GM19025 (cell line): Measurements from ENCODE around the gene EEF1AKMT4.

Experiments used
- ATAC-seq: cut with Tn5 transposase; IDR thresholded peaks from one replicate; pipeline ENCODE4 v1.9.1; 2021; ENCODE audit warnings: mild to moderate bottlenecking, low read depth, moderate library complexity; ENCODE audit not compliant: unreplicated experiment

The EEF1AKMT4 gene

DNA sequence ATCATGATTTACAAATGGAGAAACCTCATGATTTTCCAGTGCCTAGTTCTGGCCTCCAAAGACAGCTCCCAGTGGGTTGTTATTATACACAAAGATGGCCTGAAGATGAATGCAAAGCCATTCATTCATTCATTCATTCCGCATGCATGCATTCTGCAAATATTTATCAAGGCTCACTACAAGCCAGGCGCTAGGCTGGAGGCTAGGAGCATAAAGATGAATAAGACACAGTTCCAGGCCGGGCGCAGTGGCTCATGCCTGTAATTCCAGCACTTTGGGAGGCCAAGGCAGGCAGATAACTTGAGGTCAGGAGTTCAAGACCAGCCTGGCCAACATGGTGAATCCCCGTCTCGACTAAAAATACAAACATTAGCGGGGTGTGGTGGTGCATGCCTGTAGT lies 47.1 kb downstream of the EEF1AKMT4 start:
- no peak for ATAC-seq

DNA sequence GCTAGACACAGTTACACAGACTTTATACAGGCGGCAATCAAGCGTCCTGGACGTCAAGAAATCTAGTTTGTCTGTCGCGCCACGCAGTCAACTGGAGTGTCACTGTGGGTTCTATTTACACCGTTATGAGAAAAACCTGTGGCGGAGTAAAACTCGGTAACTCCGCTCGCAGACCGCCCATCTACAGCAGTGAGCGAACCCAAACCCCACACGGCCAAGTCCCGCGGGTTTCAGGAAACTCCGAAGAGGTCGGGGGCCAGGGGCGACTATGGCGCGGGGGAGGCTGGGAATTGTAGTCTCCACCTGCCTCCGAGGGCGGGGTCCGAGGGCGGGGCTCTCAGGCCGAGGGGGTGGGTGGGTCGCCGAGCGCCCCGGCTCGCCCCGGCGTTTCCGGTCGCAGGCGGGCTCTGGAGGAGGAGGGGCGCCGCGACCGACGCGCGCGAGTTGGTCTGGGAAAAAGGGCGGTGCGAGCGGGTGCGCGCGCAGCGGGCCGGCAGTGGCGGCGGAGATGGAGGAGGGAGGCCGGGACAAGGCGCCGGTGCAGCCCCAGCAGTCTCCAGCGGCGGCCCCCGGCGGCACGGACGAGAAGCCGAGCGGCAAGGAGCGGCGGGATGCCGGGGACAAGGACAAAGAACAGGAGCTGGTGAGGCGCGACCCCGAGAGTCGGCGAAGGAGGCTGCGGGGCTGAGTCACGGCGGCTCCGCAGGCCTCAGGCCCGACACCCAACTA lies 49.5 kb downstream of the EEF1AKMT4 start, which contains the start of gene PSMD2:
Gene PSMD2 (plus strand): TSS at position 483 of the 729 bp plus-strand sequence. CDS start 26 bp downstream, at position 509.
- peak; percentile 91 for ATAC-seq

DNA sequence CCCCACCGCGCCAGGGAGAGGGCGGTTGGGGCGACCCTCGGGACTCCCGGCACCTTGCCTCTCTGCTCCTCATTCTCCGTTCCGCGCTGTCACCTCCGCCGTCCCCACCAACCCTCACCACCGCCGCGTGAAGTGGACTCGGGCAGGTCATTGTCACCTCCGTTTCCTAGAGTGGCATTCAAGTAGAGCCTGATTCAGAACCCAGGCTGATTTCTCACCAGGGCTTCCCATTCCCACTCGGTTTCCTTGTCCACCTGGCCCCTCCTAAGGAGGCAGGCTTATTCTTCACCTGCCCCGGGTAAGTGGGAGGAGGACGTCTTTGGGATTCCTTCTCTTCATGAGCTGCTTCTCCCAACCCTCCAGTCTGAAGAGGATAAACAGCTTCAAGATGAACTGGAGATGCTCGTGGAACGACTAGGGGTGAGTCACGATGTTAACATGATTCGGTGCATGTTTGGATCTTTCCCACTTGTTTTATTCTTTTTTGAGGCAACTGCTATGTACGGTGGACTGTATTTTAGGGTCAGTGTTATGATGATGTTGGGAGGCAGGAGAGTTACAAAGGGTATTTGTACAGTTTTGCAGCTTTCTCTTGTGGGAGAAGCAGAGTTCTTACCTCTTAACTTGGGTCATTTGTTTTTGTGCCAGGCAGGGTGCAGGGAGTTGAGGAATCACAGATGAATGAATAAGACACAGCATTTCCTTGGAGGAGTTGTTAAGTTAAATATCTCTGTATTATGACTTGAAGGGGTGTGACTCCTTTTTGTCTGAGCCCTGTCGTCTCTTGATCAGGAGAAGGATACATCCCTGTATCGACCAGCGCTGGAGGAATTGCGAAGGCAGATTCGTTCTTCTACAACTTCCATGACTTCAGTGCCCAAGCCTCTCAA lies 50.3 kb downstream of the EEF1AKMT4 start:
- ATAC-seq, result no peak

DNA sequence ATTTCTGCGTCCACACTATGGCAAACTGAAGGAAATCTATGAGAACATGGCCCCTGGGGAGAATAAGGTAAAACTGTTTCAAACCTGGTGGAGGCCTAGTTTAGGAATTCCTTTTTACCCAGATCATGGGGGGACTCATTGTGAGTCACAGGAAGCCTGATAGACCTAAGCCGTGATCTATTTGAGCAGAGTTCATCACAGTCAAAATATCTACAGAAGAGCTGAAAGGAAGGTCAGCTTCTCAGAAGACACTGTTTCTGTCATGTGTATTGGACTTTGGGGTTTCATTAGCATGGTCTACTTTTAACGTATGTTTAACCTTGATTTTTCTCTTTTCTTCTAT lies 50.9 kb downstream of the EEF1AKMT4 start:
- no peak for ATAC-seq

DNA sequence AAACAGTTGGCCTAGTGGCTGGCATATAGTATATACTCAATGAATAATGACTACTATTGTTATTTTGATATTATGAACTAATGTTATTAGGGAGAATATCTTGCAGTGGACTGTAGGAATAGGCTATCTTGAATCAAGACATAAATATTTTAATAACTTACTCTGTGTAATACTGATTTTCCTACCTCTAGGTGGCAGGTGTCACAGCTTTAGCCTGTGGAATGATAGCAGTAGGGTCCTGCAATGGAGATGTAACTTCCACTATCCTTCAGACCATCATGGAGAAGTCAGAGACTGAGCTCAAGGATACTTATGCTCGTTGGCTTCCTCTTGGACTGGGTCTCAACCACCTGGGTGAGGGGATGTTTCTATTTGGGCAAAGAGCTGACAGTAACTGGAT lies 56.1 kb downstream of the EEF1AKMT4 start:
- ATAC-seq, result no peak

DNA sequence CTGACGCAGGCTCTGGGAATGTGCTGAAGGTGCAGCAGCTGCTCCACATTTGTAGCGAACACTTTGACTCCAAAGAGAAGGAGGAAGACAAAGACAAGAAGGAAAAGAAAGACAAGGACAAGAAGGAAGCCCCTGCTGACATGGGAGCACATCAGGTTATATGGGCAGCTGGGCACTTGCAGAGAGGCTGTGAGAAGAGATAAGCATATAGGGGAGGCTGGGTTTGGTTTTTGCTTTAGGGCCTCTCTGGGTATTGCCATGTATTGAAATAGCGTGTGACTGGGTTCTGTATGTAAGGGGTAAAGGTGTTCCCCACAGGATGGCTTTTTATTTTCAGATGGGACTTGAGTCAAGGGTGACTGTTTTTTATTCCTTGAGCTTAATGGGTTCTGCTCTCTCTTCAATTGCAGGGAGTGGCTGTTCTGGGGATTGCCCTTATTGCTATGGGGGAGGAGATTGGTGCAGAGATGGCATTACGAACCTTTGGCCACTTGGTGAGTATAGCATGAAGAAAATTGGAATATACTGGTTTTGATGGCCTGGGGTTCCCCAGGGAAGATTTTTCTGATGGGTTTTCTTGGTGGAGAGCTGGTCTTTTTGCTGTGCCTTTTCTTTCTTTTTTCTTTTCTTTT lies 57.0 kb downstream of the EEF1AKMT4 start:
- no peak for ATAC-seq

DNA sequence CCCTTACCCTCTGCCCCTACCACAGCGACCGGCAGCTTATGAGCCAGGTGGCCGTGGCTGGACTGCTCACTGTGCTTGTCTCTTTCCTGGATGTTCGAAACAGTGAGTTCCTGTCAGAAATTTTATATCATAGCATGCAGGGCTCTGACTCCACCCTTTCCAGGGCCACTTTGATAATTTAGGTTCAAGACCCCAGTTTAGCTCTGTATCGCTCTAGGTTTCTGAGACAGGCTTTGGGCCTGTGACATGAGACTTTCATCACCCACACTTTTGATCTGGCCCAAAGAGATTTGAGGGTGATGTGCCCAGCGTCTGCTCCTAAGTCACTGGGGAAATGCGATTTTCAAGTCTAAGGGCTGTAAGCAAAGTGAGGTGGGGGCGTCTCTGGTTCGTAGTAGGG lies 58.4 kb downstream of the EEF1AKMT4 start:
- ATAC-seq, result no peak
